Activated T-helper 2 cell treated with anti-CD3 and anti-CD28 coated beads, Interferon-gamma antibody, Interleukin-2, Interleukin-4, amounts not matched to agents 10 μg/mL and 5 μg/mL and 100 μg/mL, durations not matched to agents 14 hours and 24 hours and 36 hours (primary cell): Measurements from ENCODE around the gene CCDC184. TPM values are rescaled to one million over a fixed set of nuclear protein-coding genes. Genes with fewer than 3 reads are reported as not detected.

Experiments used
- DNase-seq: peaks from one replicate; pipeline ENCODE4 v3.0.0; 2021; ENCODE audit warnings: low spot score
- H3K27ac Mint-ChIP-seq: one replicate; pipeline ENCODE4 v1.8.0; 2021; ENCODE audit warnings: mixed read lengths
- H3K27me3 Mint-ChIP-seq: one replicate; pipeline ENCODE4 v1.8.0; 2021; ENCODE audit warnings: low read depth, mixed read lengths
- H3K36me3 Mint-ChIP-seq: one replicate; pipeline ENCODE4 v1.8.0; 2021; ENCODE audit warnings: low read depth, mixed read lengths
- H3K4me1 Mint-ChIP-seq: one replicate; pipeline ENCODE4 v1.8.0; 2021; ENCODE audit warnings: low read depth, mixed read lengths
- H3K4me3 Mint-ChIP-seq: one replicate; pipeline ENCODE4 v1.8.0; 2021; ENCODE audit warnings: low read depth, mild to moderate bottlenecking, moderate library complexity, mixed read lengths
- H3K9me3 Mint-ChIP-seq: one replicate; pipeline ENCODE4 v1.8.0; 2021; ENCODE audit warnings: mixed read lengths
- intact Hi-C: fragments of 100-400 bp; cut with micrococcal nuclease; formaldehyde crosslinking; loops from one replicate; pipeline ENCODE4 v1.15.1; 2023
- total RNA-seq: library from RNA; stranded (reverse); gene quantifications from 2 replicates; pipeline ENCODE4 v1.2.3, GENCODE V29; 2022

CCDC184 gene
- total RNA-seq, 1 donor from 2014 or later, result 0.64 TPM

DNA sequence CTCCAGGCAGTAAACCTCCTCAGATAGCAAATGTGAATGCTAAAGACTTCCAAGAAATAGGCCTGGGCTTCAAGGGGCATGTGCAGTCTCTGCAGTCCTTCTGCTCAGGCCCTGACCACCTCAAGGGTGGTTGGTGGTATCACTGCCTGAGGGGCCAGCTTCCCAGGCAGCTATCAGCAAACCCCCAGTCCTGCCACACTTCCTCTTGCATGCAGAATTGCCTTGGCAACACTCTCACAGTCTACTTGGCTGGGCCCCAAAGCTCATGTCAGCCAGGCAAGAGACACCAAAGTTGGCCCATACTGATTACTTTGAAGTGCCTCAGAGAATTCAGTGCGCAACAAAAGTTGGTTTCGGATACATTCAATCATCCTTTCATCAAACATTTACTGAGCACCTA lies 22.6 kb upstream of the CCDC184 start:
- peaks cover 14% of the 10 kb centered on the region for H3K27me3 Mint-ChIP-seq
- no peaks in the 10 kb centered on the region for H3K9me3 Mint-ChIP-seq
- intact Hi-C loops, result no loop called here
- DNase-seq, result no peak
- H3K36me3 Mint-ChIP-seq, result no peaks in the 10 kb centered on the region
- no peak overlapping the region for H3K27ac Mint-ChIP-seq
- peaks cover 16% of the 10 kb centered on the region for H3K4me1 Mint-ChIP-seq
- no peak overlapping the region for H3K4me3 Mint-ChIP-seq

DNA sequence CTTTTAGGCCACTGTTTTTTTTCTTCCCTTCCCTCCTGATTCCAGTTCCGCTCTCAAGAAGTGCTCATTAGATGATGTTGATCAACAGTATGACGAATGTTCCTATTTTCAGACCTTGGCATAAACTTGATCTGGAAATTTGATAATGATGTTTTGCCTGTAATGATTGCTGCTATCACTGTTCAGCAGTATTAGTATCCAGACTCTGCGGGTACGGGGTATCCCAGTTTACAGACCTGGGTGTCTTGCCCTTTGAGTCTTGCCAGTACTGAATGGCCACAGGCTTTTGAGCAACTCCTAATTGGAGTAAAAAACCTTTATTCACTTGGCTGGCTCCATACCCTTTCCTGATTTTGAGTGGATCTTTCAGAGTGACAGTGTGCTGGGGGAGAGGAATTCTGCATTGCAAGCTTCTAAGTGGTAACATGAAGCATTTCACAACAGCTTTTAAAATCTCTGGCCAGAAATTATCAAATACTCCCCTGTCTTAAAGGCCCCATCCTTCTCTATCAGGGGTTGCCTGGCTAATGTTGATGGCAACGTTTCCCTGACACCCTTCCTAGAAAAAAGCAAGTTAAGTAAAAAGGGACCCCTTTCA lies 20.2 kb upstream of the CCDC184 start:
- H3K27ac Mint-ChIP-seq, result no peak overlapping the region
- no peak for DNase-seq
- peaks cover 16% of the 10 kb centered on the region for H3K27me3 Mint-ChIP-seq
- no peak overlapping the region for H3K4me3 Mint-ChIP-seq
- peaks cover 3% of the 10 kb centered on the region for H3K4me1 Mint-ChIP-seq
- intact Hi-C loops, result no loop called here
- H3K36me3 Mint-ChIP-seq, result no peaks in the 10 kb centered on the region
- H3K9me3 Mint-ChIP-seq, result no peaks in the 10 kb centered on the region

DNA sequence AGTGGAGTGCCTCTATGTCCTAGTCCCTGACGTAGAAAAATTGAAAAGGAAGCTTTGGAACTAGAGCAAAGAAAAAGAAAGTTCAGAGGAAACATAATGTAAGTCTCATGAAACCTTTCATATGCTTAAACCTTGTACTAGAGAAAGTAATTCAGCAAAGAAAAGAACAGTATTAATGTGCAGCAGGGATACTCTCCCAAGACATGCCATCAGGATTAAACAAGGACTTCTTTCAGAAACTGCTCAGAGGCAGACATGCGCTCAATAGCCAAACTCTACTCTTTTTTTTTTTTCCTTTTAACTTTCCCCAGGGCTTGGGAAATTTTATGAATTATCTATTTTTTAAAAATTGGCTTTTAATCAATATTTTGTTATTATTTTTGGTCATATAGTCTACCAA lies 19.0 kb upstream of the CCDC184 start:
- intact Hi-C loops, result loop anchor here (2.0 kb wide), 2 partner anchors 60 to 202 kb away; partner anchors contain the start of gene TMEM106C
- DNase-seq, result no peak
- H3K4me1 Mint-ChIP-seq, result peaks cover 2% of the 10 kb centered on the region
- H3K27ac Mint-ChIP-seq, result no peak overlapping the region
- peaks cover 16% of the 10 kb centered on the region for H3K27me3 Mint-ChIP-seq
- H3K9me3 Mint-ChIP-seq, result no peaks in the 10 kb centered on the region
- H3K36me3 Mint-ChIP-seq, result no peaks in the 10 kb centered on the region
- H3K4me3 Mint-ChIP-seq, result no peak overlapping the region

DNA sequence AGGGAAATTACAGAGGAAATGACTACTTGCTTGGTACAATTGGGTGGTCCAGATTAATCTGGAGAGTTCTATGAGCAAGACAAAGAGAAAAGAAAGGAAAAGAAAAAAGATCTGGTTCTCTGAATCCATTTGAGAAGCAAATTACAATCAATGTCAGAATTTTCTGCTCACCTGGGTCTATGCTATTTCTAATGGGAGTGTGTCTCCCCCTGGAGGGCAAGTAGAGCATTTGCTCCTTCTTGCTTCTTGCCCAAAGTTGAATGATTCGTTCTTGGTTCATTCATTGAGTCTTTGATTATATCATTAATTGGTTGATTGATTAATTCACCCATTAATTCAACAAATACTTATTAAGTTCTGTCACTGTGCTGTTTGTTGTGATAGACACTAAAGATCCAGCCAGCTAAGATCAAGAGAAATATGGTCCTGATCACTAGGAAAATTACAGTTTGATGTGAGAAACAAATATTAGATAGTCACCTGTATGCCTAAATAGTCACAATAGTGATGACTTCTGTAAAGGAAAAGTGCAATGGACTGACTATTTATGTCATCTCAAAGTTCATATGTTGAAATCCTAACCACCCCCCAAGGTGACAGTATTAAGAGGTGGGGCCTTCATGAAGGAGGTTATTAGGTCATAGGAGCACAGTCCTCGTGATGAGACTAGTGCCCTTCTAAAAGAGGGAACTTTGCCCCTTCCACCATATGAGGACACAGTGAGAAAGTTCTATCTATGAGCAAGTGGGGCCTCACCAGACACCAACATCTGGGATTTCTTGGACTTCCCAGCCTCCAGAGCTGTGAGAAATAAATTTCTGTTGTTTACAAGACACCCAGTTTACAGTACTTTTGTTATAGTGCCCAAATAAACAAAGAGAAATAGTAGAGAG lies 18.1 kb upstream of the CCDC184 start:
- no peak for DNase-seq
- peaks cover 16% of the 10 kb centered on the region for H3K27me3 Mint-ChIP-seq
- intact Hi-C loops, result loop anchor here (1.0 to 2.0 kb wide), 3 partner anchors 61 to 203 kb away; partner anchors contain the start of genes COL2A1 and TMEM106C
- peaks cover 2% of the 10 kb centered on the region for H3K4me1 Mint-ChIP-seq
- H3K4me3 Mint-ChIP-seq, result no peak overlapping the region
- H3K36me3 Mint-ChIP-seq, result no peaks in the 10 kb centered on the region
- H3K27ac Mint-ChIP-seq, result no peak overlapping the region
- no peaks in the 10 kb centered on the region for H3K9me3 Mint-ChIP-seq

DNA sequence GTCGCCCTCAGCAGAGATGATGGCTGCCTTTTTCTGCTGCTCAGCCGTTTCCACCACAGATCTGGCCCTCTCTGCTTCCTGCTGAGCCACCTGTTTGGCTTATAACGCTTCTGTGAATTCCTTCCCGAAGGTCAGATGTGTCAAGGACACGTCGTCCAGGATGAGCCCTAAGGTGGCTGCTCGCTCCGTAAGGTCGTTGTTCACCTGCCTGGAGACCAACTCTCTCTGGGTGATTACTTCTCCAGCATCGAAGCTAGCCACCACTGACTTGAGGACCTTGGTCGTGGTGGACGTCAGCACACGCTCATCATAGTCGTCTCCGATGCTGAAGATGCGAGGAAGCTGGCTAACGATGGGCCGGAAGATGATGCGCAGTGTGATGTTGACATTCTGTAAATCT lies 14.4 kb upstream of the CCDC184 start:
- no peaks in the 10 kb centered on the region for H3K9me3 Mint-ChIP-seq
- no peak overlapping the region for H3K4me3 Mint-ChIP-seq
- DNase-seq, result no peak
- peaks cover 2% of the 10 kb centered on the region for H3K4me1 Mint-ChIP-seq
- no peaks in the 10 kb centered on the region for H3K36me3 Mint-ChIP-seq
- intact Hi-C loops, result no loop called here
- H3K27me3 Mint-ChIP-seq, result peaks cover 11% of the 10 kb centered on the region
- H3K27ac Mint-ChIP-seq, result no peak overlapping the region

DNA sequence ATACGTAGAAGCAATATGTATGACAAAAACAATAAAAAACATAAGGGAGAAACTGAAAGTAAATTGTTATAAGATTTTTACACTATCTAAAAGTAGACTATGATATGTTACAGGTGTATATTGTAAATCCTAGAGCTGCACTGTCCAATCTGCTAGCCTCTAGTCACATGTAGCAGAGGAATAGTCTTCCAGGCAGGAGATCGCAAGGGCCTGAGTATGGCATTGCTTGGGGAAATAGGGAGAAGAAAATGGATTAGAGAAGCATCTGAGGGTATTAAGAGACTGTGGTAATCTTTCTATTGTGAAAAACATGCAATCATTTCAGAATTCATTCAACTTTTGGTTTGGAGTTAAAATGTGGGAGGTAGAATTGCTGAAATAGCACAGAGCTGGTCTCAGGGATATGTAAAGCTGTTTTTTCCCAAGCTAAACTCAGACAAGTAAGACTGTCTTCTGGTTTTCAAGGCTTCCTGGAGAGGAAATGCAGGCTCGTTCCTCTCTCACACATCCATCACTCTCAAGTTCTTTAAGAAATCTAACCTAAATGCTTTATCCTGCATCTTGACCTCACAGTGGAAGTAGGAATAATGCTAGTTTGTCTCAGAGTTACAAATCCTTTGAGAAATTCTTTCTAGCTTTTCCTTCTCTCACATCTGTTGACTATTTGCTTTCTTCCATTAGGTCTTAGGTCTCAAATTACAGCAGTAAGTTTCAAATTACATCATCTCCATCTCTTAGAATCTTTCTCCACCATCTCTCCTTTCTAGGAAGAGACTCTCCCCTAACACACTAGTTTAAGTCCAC lies 7.6 kb upstream of the CCDC184 start:
- Mint-ChIP-seq H3K4me1 (peaks cover 13% of the 10 kb centered on the region), H3K4me3 (peak overlapping the region; percentile 16), H3K36me3 (no peaks in the 10 kb centered on the region), H3K9me3 (no peaks in the 10 kb centered on the region), H3K27me3 (peaks cover 37% of the 10 kb centered on the region), H3K27ac (peak overlapping the region; percentile 14)
- intact Hi-C loops, result no loop called here
- DNase-seq, result no peak

DNA sequence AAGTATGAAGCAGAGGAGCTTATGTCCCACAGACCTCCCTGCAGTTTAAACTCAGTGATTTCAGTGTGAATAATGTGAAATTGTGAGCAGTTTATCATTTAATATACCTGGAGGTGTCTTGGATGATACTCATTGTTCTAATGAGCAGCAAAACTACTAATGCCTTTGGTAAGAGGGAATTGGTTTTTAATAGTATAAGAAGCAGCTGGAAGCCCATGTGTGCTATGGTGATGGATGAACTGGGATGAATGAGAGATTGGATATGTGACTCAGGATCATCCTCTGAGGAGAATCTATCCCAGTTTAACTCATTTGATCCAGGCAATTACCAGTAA lies 7.1 kb upstream of the CCDC184 start:
- Mint-ChIP-seq H3K27ac (no peak overlapping the region), H3K9me3 (no peaks in the 10 kb centered on the region), H3K4me1 (peaks cover 13% of the 10 kb centered on the region), H3K4me3 (no peak overlapping the region), H3K27me3 (peaks cover 42% of the 10 kb centered on the region), H3K36me3 (no peaks in the 10 kb centered on the region)
- DNase-seq, result no peak
- intact Hi-C loops, result no loop called here

DNA sequence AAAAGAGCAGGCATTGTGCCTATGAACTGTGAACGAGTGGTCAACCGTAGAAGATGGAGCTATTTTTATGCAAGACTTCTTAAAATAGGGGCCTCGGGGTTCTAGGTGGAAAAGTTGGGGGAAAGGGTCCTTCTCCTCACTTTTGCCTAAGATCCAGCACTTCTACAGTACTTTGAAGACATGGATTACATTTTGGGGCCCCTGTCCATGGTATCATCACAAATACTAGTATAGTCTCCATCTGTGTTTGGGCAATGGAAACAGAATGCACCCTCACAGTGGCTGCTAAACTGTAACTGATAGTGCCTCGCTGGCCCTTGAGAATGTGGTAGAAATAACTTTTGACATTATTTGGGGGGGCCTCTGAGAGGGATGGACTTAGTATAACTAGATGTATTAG lies 5.5 kb upstream of the CCDC184 start:
- no peak overlapping the region for H3K27ac Mint-ChIP-seq
- peaks cover 23% of the 10 kb centered on the region for H3K4me1 Mint-ChIP-seq
- intact Hi-C loops, result no loop called here
- no peaks in the 10 kb centered on the region for H3K36me3 Mint-ChIP-seq
- H3K4me3 Mint-ChIP-seq, result no peak overlapping the region
- H3K27me3 Mint-ChIP-seq, result peaks cover 44% of the 10 kb centered on the region
- no peaks in the 10 kb centered on the region for H3K9me3 Mint-ChIP-seq
- DNase-seq, result no peak

DNA sequence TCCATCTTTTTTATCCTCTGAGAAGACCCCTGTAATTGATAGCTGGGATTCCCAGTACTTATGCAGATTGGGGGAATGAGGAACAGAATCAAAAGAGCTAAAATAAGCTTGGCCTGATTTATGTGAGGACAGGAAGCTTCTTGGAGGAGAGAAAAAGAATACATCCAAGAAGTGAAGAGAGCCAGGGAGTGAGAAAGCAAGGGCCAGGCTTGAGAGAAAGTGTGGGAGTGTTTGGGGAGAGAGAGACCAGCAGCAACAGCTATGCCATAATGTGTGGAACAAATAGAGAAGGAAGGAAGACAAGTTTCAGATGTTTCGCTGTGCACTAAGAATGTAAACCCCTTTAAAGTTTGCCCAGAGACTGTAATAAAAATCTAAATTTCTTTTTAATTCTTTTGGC lies 4.0 kb upstream of the CCDC184 start:
- intact Hi-C loops, result no loop called here
- Mint-ChIP-seq H3K9me3 (no peaks in the 10 kb centered on the region), H3K27me3 (peaks cover 48% of the 10 kb centered on the region), H3K36me3 (no peaks in the 10 kb centered on the region), H3K4me1 (peaks cover 23% of the 10 kb centered on the region), H3K27ac (no peak overlapping the region), H3K4me3 (no peak overlapping the region)
- no peak for DNase-seq

DNA sequence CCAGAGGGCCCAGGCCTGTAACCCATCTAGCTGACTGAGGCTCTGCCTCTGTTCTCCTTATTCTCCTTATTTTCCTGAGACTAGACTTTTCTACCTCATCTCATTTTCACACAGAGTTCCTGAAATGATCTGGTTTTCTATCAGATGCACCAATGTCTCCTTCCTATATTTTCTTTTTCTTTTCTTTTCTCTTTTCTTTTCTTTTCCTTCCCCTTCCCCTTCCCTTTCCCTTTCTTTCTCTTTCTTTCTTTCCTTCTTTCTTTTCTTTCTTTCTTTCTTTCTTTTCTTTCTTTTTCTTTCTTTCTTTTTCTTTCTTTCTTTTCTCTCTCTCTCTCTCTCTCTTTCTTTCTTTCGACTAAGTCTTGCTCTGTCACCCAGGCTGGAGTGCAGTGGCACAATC lies 3.0 kb upstream of the CCDC184 start:
- H3K4me3 Mint-ChIP-seq, result no peak overlapping the region
- no peaks in the 10 kb centered on the region for H3K9me3 Mint-ChIP-seq
- H3K27ac Mint-ChIP-seq, result no peak overlapping the region
- H3K27me3 Mint-ChIP-seq, result peaks cover 58% of the 10 kb centered on the region
- H3K36me3 Mint-ChIP-seq, result no peaks in the 10 kb centered on the region
- intact Hi-C loops, result loop anchor here (5.0 kb wide), 1 partner anchor 73 kb away; the partner anchor contains the start of gene SENP1
- peaks cover 22% of the 10 kb centered on the region for H3K4me1 Mint-ChIP-seq
- DNase-seq, result no peak

DNA sequence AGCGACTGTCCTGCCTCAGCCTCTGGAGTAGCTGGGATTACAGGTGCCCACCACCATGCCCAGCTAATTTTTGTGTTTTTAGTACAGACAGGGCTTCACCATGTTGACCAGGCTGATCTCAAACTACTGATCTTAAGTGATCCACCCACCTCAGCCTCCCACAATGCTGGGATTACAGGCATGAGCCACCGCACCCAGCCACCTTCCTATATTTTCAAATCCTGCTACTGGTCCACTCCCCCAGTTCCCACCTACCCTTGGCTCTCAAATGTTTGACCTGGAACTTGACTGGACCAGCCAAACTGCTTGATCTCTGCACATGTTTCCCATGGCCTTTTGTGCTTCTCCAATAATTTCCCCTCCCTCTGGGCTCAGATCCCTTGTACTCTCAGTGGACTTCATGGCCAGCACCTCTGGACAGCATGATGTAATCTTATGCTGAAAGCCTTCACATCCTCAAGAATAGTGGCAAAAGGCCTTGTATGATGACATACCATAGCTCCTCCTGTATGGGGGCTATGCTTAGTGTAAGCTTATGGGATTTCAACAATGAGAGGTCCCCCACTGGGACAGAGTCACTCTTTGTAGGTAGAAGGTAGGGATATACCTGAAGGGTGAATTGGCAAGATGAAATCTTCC lies 2.5 kb upstream of the CCDC184 start:
- H3K27ac Mint-ChIP-seq, result no peak overlapping the region
- H3K27me3 Mint-ChIP-seq, result peaks cover 63% of the 10 kb centered on the region
- H3K9me3 Mint-ChIP-seq, result no peaks in the 10 kb centered on the region
- H3K4me1 Mint-ChIP-seq, result peaks cover 21% of the 10 kb centered on the region
- no peaks in the 10 kb centered on the region for H3K36me3 Mint-ChIP-seq
- no peak overlapping the region for H3K4me3 Mint-ChIP-seq
- intact Hi-C loops, result loop anchor here (5.0 kb wide), 1 partner anchor 74 kb away; the partner anchor contains the start of gene SENP1
- DNase-seq, result no peak

DNA sequence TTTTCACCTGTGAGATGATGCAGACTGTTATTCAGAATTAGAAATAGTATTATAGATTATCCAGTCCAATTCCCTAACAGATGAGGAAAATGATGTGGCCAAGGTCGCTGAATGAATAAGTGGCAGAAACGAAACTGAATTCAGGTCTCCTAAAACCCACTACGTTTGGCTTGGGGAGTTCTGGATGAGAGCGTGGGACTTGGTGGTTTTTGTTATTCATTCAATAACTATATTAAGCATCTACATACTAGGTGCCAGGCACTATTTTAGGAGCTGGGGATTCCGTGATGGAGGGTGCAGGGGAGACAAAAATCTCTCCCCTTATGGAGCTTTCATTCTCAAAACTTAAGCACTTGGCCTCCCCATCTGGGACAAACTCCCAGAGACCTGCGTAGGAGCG lies 813 bp upstream of the CCDC184 start:
- H3K9me3 Mint-ChIP-seq, result no peaks in the 10 kb centered on the region
- no peak for DNase-seq
- H3K27ac Mint-ChIP-seq, result no peak overlapping the region
- peak overlapping the region; percentile 84 for H3K4me3 Mint-ChIP-seq
- no peaks in the 10 kb centered on the region for H3K36me3 Mint-ChIP-seq
- H3K4me1 Mint-ChIP-seq, result peaks cover 18% of the 10 kb centered on the region
- H3K27me3 Mint-ChIP-seq, result peaks cover 63% of the 10 kb centered on the region
- intact Hi-C loops, result loop anchor here (1.0 to 5.0 kb wide), 2 partner anchors 25 to 75 kb away; partner anchors contain the start of genes ASB8 and SENP1
